ENCODE data around the gene GOLGA1.
"Not testable (repeated sequence)": the region's sequence is repeated elsewhere in the genome, so short reads cannot be mapped to it uniquely, and the experiment has no call there.

Gene GOLGA1

DNA sequence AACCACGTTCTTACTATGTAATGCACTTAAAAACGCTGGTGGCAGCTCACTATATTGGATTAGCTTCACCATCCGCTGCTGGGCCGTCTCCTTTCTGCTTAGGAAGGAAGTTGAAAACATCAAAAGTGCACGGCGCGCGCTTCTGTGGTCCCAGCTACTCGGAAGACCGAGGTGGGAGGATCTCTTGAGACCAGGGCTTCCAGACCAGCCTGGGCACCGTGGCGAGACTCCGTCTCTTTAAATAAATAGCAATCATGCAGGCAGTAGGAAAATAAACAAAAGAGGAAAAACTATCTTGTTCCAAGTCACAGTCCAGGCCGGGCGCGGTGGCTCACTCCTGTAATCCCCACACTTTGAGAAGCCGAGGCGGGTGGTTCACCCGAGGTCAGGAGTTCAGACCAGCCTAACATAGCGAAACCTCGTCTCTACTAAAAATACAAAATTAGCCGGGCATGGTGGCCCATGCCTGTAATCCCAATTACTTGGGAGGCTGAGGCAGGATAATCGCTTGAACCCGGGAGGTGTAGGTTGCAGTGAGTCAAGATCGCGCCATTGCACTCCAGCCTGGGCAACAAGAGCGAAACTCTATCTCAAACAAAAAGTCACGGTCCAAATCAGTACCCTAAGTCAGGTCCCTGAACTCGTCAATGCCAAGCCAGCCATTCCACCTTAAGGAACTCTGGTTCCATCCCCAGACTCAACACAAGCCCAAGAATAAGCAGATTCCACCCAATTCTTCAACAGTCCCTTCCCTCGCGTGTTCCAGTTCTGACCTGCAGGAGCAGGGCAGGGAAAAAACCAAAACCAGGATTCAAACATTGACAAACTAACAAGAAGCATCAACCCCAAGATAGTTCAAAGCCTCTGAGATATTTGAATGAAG lies 1.0 kb upstream of the GOLGA1 start:
- DNase-seq (ENCODE audit: low spot score) = peak; percentile 9
- FAIRE-seq = no peak

DNA sequence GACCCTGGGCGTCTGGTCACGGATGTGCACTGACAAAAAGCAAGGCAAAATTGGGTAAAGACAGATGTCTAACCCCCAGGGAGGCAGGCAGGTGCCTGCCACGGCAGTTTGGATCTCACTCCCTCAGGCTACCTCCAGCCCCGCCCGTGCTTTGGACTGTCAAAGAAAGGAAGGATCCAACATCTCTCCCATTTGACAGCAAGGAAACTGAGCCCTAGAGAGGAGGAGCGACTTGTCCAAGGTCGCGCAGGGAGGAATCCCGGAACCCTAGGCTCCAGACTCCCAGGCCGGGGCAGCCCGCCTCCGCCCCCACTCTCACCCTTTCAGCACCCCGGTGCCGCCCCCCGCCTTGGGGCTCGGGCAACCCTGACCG lies 376 bp downstream of the GOLGA1 start:
- DNase-seq (ENCODE audit: low spot score) (no peak), FAIRE-seq (no peak)

DNA sequence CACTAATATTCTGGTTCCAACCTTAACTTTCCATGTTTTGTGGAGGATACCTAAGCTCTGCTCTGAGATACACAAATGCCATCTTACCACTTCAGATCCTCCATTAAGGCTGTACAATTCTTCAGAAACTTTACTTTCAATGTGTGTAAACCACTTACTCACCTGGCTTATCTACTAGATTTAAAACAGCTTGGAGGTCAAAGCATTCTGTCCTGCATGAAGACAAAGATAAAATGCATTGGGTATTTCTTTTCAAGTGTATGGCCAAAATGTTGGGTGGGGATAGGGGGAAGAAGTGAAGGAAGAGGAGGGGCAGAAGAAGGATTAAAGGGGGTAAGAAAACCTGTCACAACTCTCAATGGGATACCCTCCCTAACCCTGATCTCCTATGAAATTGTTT lies 939 bp downstream of the GOLGA1 start:
- DNase-seq (ENCODE audit: low spot score) (no peak), FAIRE-seq (no peak)

DNA sequence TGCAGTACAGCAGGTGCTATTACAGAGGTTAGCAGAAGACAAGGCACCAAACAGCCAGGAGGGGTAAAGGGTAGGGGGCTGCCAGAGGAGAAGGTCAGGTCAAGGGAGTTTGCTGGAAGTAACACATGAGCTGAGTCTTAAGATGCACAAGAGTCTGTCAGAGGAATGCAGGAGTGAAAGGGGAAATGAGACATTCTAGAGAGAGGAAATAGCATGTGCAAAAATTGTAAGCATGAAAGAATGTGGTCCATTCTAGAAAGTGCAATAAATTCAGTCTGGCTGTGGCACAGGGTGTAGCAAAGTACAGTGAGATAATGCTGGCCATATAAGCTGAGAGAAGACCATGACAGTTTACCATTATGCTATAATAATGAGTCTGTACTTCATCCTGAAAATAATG lies 6.6 kb downstream of the GOLGA1 start:
- FAIRE-seq = no peak
- DNase-seq (ENCODE audit: low spot score) = no peak

DNA sequence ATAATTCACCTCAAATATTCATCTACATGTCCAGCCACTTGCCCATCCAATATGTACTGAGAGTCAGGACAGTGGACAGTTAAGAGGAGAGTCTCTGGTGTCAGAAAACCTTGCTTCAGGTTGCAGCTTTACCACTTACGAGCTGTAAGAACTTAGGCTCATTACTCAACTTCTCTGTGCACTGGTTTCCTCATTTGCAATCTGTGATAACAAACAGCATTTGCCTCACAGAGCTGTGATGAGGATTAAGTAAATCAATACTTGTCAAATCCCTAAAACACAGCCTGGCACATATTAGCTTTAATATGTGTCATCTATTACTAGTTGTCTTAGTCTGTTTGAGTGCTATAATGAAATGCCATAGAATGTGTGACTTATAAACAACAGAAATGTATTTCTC lies 8.6 kb downstream of the GOLGA1 start:
- FAIRE-seq = no peak
- DNase-seq (ENCODE audit: low spot score) = no peak

DNA sequence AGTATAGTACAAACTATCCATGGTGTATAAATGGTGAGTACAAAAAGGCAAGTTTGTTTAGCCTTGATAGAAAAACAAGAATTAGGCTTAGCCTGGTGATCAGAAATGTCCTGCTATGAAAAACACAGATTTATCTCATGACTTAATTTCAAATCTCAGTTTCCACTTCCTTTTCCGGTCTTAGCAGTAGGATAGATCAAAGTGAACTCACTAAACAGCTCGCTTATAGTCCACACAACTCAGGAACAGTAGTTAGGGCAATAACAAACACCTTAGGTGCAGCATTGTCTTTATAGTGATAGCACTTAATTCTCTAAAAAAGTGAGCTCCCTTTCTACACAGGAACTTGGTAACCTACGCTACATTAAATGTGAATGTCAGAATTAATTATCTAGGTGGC lies 11.4 kb downstream of the GOLGA1 start:
- FAIRE-seq = no peak
- no peak for DNase-seq (ENCODE audit: low spot score)

DNA sequence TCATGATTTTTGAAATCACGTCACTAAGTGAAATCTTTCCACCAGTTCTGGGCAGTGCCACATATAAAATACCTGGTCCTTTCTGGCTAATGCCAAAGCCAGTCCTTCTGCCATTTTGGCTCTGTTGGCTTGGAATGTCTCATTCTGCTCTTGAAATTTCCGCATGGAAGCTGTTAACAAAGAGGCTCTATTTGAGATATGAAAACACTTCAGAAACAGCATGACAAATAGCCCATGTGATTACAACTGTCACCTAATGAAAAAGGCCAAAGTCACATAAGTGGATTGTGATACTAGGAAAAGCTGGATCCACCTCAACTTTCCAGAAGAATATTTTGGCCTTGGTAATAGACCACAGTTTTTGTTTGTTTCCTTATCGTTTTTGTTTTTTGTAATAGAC lies 12.8 kb downstream of the GOLGA1 start:
- DNase-seq (ENCODE audit: low spot score) (no peak), FAIRE-seq (no peak)

DNA sequence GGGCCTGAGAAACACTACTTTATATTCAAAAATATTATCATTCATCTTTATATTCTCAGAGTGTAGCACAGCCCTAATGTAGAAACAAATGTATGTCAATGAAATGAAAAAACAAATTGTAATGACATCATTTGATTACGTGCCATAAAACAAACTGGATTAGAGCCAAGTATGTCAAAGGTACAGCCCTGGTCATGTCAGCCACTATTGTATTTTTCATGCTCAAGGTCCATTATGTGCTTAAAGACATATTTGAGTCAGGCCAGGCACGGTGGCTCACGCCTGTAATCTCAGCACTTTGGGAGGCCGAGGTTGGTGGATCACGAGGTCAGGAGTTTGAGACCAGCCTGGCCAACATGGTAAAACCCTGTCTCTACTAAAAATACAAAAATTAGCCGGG lies 20.5 kb downstream of the GOLGA1 start:
- FAIRE-seq; DNase-seq (ENCODE audit: low spot score): not testable (repeated sequence)

DNA sequence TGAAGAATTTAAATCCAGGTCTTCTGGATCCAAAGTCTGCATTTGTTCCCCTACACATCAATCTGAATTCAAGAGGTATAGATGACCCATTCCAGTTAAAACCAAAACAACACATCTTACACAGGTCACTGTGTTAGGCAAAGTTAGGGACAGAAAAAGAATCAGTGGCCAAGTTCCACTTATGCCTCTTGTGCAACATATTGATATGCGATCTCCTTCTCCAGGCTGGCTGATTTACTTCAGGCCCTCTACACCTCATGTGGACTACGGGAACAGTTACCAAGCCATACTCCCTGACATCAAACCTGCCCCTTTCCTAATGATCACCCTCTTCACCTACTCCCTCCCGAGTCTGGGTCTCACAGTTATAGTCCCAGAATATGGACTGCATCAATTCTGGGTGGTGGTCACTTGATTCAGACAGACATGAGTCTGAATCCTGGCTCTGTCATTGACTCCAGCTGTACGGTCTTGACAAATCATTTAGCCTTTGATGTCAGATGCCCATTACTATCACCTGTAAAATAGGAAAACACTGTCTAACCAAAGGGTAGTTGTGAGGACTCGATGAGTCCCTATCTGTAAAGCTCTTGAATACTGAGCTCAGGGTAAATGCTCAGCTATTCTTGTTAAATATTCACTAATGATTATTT lies 26.0 kb downstream of the GOLGA1 start:
- FAIRE-seq = no peak
- DNase-seq (ENCODE audit: low spot score) = no peak

DNA sequence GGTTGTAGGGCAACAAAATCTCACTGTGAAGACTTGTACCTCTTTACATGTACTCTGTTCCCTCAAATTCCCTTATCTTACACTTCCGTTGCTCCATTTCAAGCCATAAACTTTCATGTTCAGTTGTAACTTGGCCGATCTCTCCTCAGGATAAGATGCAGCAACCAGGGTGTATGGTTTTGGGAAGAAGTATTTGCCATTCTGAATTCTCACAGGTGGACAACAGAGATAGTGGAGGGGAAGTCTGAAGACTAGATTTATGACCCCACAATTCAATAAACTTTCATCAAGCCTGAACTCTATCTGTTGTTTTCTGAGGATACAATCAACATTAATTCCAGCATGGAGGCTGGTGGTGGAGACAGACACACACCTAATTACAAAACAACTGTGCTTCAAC lies 27.5 kb downstream of the GOLGA1 start:
- FAIRE-seq (no peak), DNase-seq (ENCODE audit: low spot score) (no peak)

DNA sequence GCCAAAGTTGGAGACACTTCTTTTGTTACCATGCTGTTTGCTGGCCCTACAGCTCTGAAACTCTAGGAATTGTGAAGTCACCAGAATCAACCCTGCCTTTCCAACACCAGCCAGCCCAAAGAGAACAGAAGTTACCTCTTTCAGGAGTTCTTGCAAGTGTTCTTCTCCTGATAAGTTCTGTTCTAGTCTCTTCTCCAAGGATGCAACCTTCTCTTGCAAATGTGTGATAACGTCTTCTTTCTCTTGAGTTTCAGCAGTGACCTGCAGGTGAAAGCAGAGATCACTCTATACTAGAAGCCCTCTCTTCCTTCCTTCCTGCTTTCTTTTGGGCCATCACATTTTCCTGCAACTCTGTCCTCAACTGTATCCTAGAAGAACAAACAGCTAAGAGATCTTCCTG lies 29.1 kb downstream of the GOLGA1 start:
- DNase-seq (ENCODE audit: low spot score) (no peak), FAIRE-seq (no peak)

DNA sequence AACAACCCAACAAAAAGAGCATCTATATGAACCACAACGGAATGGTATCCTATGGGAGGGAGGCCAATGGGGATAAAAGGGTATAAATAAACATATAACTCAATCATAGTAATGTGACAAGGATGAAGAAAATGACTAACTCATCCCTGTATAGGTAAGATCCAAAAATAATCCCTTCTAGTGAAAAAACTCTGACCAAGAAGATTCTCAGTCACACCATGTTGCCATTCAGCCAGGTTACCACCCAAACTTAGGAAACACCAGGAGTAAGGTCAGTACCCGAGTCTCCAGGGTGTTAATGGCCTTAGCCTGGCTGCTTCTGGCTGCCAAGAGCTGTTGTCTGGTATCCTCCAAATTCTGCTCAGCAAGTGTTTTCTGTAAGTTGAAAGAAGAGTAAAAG lies 32.8 kb downstream of the GOLGA1 start:
- DNase-seq (ENCODE audit: low spot score) (no peak), FAIRE-seq (no peak)

DNA sequence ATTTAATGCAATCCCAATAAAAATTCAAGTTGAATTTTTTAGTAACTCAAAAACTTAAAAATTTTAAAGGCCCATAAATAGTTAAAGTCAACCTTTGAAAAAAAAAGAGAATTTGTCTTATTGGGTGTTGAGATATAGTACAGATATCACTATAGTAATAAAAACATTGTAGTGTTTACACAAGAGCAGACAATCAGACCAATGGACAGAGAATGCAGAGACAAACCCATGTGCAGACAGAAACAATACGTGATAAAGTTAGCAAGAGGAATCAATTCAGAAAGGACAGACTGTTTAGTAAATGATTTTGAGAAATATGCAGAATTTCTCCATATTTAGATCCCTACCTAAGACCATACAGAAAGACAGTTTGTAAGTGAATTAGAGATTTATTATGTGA lies 33.9 kb downstream of the GOLGA1 start:
- FAIRE-seq (no peak), DNase-seq (ENCODE audit: low spot score) (no peak)

DNA sequence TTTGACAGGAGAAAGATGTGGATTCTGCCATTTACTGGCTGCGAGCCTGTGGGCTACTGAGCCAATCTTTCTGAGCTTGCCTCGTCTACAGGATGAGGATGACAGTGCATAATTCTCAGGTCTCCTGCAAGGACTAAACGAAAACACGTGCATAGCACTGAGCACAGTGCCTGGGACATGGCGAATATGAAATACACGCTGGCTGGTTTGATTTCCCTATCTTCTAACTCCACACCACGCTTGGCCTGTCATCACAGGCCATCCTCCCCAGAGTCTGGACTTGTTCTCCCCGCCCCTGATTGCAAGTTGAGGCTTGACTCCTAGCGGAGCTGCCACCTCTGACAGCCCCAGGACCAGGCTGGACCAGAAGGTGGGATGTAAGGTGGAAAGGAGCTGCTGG lies 41.0 kb downstream of the GOLGA1 start:
- FAIRE-seq (no peak), DNase-seq (ENCODE audit: low spot score) (no peak)

DNA sequence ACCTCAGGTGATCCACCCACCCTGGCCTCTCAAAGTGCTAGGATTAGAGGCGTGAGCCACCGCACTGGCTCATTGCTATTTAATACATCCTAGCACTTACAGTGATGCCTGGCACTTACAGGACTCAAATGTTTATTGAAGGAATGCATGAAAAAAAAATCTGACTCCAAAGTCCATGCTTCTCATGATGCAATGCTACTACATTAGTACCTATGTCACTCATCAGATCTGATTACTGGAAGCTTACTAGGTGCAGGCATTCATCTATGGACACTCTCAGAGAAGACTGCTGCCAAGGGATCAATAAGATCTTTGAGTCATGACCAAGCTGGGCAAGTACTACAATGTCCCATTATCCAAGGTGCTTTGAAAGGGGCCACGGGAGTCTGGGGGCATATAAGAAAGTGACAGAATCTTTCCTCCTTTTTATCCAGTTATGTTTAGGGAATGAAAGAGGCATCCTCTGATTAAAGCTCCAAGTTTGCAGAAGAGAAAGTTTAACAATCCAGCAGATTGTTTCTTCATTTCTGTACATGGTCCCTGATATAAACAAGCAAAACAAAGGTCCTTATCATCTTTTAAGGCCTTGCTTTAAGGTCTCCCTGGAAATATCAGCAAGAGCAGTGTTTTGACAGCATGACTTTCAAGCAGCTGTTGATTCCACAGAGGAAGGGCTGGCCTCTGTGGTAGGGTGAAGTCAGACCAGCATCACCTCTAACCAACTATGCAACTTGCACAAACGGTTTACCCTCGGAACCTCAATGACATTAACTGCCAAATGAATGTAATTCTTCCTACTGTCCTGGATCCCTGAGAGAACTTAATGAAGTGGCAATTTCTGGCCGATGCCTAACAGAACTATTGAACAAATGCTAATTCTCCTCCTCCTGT lies 43.1 kb downstream of the GOLGA1 start:
- FAIRE-seq = no peak
- no peak for DNase-seq (ENCODE audit: low spot score)

DNA sequence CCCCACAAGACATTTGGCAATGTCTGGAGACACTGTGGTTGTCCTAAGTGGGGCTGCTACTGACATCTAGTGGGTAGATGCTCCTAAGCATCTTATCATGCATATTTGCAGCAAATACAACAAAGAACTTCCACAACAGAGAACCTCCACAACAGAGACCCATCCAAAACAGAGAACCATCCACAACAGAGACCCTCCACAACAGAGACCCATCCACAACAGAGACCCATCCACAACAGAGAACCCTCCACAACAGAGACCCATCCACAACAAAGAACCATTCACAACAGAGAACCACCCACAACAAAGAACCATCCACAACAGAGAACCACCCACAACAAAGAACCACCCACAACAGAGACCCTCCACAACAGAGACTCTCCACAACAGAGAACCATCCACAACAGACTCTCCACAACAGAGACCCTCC lies 46.1 kb downstream of the GOLGA1 start:
- FAIRE-seq = no peak
- DNase-seq (ENCODE audit: low spot score) = no peak

DNA sequence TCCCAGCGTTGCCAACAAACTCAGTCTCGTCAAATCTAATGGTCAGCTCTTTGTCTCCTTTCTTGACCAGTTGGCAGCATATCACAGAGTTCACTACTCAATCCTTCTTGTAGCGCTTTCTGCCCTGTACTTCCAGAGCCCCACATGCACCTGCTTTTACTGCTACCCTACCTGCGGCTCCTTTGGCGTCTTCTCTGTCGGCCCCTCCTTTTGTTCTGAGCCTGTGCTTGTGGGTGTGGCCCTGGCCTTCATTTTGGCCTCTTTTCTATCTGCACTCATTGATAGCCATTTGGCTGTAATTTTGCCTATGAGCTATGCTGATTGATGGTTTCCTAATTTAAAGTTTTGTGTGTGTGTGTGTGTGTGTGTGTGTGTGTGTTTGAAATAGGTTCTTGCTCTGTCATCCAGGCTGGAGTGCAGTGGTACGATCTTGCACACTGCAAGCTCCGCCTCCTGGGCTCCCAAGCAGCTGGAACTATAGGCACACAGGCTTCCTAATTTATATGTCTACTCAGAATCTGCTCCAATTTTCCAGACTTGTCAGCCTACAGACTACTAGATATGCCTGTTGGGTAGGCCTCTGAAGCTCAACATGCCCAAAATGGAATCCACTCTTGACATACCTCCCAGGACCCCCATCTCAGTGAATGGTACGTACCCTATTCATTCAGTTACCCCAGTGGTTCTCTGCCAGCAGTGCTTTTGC lies 46.7 kb downstream of the GOLGA1 start:
- no peak for FAIRE-seq

DNA sequence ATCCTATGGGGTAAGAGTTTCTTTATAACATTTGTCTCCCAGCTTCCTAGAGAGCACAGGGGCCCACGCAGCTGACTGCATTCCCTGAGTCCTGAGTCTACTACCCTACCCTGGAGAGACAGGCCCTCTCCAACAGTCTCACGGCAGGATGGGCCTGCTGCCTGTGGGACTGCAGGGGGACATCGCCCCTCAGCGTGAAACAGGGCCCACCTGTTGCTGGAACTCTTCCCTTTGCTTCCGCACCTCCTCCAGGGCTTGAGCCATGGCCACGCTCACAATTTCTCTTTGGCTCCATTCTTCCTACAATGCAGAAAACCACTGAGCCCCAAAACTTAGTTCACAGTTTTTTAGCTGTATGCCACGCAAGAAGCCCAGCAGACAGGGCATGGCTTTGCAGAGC lies 50.7 kb downstream of the GOLGA1 start:
- DNase-seq (ENCODE audit: low spot score) = no peak
- FAIRE-seq = no peak

More for the DNA sequence above, 46.7 kb downstream of the GOLGA1 start:
- DNase-seq (ENCODE audit: low spot score) = no peak

DNA sequence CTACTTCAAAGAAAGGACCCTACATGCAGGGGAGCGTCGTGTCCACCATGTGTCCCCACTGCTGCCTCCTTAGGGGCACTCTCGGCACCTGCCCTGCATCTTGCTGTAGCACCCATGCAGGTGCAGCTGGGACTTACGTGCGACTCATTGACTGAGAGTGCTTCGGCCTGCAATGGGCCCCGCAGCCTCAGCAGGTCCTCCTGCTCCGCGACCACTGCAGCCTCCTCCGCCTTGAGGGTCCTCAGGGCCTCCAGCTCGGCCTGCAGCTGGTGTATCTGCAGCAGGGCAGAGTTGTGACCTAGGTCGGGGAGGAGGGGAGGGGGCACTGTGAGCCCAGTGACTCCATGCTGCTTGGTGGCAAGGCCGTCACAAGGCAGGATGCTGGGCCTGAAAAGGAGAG lies 51.9 kb downstream of the GOLGA1 start:
- FAIRE-seq = no peak
- no peak for DNase-seq (ENCODE audit: low spot score)

DNA sequence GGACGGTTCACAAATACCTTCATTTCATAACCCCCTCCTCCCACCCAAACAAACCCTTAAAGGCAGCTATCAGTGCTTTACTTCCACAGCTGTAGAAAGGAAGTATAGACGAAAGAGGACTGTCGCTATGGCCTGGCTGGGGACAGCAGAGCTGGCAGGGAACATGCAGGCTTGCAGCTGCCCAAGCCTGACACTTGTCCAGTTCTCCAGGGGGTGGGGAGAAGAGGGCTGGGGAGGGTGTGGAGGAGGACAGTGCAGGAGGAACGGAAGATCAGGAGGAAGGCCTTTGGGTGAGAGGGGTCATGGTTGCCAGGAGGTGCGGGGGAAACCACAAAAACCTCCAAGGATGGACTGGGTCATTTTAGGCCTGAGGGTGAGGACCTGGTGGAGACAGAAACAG lies 53.1 kb downstream of the GOLGA1 start:
- FAIRE-seq (no peak), DNase-seq (ENCODE audit: low spot score) (no peak)

DNA sequence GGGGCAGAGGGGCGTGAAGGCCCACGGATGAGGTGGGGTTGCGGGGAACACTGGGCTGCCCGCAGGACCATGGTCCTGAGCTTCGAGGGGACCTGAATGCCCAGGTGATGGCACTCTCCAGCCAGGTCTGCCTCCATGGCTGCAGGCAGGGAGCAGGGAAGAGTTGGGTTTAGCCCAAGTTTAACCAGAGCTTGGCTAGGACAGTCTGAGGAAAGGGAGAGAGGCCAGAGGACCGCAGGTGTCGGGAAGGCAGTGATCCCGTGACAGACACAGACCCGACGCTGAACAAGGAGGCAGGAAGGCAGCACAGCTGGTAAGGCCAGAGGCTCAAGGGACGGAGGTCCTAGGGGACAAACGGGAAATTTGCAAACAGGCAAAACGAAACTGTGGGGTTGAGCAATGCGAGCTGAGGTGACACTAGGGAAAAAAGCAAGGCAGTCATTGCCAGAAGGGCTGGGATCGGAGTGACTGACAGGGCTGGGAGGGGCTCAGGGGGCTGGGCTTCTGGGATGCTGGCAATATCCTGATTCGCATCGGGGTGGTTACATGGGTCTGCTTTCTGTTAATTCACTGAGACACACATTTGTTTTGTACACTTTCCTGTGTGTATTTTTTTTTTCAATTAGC lies 53.9 kb downstream of the GOLGA1 start:
- no peak for FAIRE-seq
- no peak for DNase-seq (ENCODE audit: low spot score)

Data from urothelium cell line (cell line).